ENCODE data around the gene MDFIC2.

DNA sequence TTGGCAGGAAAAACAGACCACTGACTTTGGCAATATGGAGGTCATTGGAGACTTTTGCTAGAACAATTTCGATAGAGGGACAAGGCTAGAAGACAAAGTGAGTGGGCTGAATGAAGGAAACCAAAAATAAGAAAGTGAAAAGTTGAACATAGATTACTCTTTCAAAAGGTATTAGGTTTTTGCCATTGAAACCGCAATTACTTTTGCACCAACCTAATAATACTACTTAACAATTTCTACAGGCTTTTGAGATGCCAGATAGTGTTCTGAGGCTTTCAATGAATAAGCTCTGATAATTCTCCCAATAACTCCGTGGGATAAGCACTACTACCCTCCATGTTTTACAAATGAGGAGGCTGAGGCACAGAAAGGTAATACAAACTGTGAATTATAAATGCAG is 85.0 kb downstream of the MDFIC2 start:
- TF ChIP-seq SRSF9 (IDR thresholded peaks at IDR 0.05; ENCODE audit: borderline replicate concordance, insufficient read depth, low read depth, low read length, poor library complexity, severe bottlenecking) (no peak), ESRRA (CRISPR knock-in tag; IDR thresholded peaks at IDR 0.05; ENCODE audit: low read depth) (no peak), GATAD2A (CRISPR knock-in tag; IDR thresholded peaks at IDR 0.05) (no peak)
- TF ChIP-seq, protein P1, sequence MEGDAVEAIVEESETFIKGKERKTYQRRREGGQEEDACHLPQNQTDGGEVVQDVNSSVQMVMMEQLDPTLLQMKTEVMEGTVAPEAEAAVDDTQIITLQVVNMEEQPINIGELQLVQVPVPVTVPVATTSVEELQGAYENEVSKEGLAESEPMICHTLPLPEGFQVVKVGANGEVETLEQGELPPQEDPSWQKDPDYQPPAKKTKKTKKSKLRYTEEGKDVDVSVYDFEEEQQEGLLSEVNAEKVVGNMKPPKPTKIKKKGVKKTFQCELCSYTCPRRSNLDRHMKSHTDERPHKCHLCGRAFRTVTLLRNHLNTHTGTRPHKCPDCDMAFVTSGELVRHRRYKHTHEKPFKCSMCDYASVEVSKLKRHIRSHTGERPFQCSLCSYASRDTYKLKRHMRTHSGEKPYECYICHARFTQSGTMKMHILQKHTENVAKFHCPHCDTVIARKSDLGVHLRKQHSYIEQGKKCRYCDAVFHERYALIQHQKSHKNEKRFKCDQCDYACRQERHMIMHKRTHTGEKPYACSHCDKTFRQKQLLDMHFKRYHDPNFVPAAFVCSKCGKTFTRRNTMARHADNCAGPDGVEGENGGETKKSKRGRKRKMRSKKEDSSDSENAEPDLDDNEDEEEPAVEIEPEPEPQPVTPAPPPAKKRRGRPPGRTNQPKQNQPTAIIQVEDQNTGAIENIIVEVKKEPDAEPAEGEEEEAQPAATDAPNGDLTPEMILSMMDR (CRISPR knock-in tag; IDR thresholded peaks at IDR 0.05) = no peak
- TF ChIP-seq, protein P2, sequence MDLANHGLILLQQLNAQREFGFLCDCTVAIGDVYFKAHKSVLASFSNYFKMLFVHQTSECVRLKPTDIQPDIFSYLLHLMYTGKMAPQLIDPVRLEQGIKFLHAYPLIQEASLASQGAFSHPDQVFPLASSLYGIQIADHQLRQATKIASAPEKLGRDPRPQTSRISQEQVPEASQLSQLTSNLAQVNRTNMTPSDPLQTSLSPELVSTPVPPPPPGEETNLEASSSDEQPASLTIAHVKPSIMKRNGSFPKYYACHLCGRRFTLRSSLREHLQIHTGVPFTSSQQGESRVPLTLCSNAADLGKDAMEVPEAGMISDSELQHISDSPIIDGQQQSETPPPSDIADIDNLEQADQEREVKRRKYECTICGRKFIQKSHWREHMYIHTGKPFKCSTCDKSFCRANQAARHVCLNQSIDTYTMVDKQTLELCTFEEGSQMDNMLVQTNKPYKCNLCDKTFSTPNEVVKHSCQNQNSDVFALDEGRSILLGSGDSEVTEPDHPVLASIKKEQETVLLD (CRISPR knock-in tag; IDR thresholded peaks at IDR 0.05; ENCODE audit: low read depth) = no peak
